Neural cell (in vitro differentiated cells): ENCODE data around the gene CLEC2D. TPM values are rescaled to one million over a fixed set of nuclear protein-coding genes. Genes with fewer than 3 reads are reported as not detected.
"Not testable (repeated sequence)": the region's sequence is repeated elsewhere in the genome, so short reads cannot be mapped to it uniquely, and the experiment has no call there.

Experiments used
- H2AFZ ChIP-seq: fragments of 200-600, 300-800 bp; sonication (generic), shearing (Covaris generic); 2 replicates; pipeline ENCODE4 v1.6.0; 2014; ENCODE audit warnings: low read depth, mild to moderate bottlenecking, antibody characterized with exemption, low read length, moderate library complexity
- H3F3A ChIP-seq: fragments of 200-600 bp; shearing (Covaris generic); 2 replicates; pipeline ENCODE4 v1.6.1; 2016; ENCODE audit warnings: mild to moderate bottlenecking, moderate library complexity, mixed read lengths, antibody characterized with exemption, low read length; ENCODE audit not compliant: insufficient read depth, poor library complexity, severe bottlenecking
- H3K27ac ChIP-seq: fragments of 200-600, 300-800 bp; sonication (generic), shearing (Covaris generic); 2 replicates; pipeline ENCODE4 v1.5.1; 2014; ENCODE audit warnings: mild to moderate bottlenecking, low read length, moderate library complexity
- H3K27me3 ChIP-seq: fragments of 300-800, 200-600 bp; sonication (generic), shearing (Covaris generic); 2 replicates; pipeline ENCODE4 v1.6.0; 2014; ENCODE audit warnings: mild to moderate bottlenecking, low read depth, low read length, moderate library complexity; ENCODE audit not compliant: insufficient read depth
- H3K36me3 ChIP-seq: fragments of 300-800, 200-600 bp; sonication (generic), shearing (Covaris generic); 2 replicates; pipeline ENCODE4 v1.5.1; 2014; ENCODE audit warnings: mild to moderate bottlenecking, antibody characterized with exemption, low read length, moderate library complexity; ENCODE audit not compliant: insufficient read depth
- H3K4me2 ChIP-seq: fragments of 300-800, 200-600 bp; sonication (generic), shearing (Covaris generic); 2 replicates; pipeline ENCODE4 v1.6.0; 2014; ENCODE audit warnings: mild to moderate bottlenecking, low read length
- H3K4me3 ChIP-seq: fragments of 300-800, 200-600 bp; sonication (generic), shearing (Covaris generic); 2 replicates; pipeline ENCODE4 v1.5.1; 2014; ENCODE audit warnings: mild to moderate bottlenecking, low read length, moderate library complexity
- H3K79me2 ChIP-seq: fragments of 200-600 bp; shearing (Covaris generic); replicated peaks from 2 replicates; pipeline ENCODE4 v1.6.0; 2014; ENCODE audit warnings: mild to moderate bottlenecking, low read length, moderate library complexity; ENCODE audit not compliant: insufficient read depth
- H3K9ac ChIP-seq: fragments of 300-800, 200-600 bp; sonication (generic), shearing (Covaris generic); 2 replicates; pipeline ENCODE4 v1.6.1; 2016; ENCODE audit warnings: mild to moderate bottlenecking, low read length, mixed read lengths
- H3K9me2 ChIP-seq: fragments of 200-600 bp; shearing (Covaris generic); 2 replicates; pipeline ENCODE4 v1.6.1; 2016; ENCODE audit warnings: mild to moderate bottlenecking, low read length, mixed read lengths; ENCODE audit not compliant: insufficient read depth
- H3K9me3 ChIP-seq: fragments of 200-600, 300-800 bp; sonication (generic), shearing (Covaris generic); 2 replicates; pipeline ENCODE4 v1.6.1; 2016; ENCODE audit warnings: mild to moderate bottlenecking, mixed run types, low read length, moderate library complexity, mixed read lengths
- H4K20me1 ChIP-seq: fragments of 200-600 bp; shearing (Covaris generic); 2 replicates; pipeline ENCODE4 v1.6.1; 2016; ENCODE audit warnings: mild to moderate bottlenecking, mixed run types; ENCODE audit not compliant: insufficient read depth
- EP300 ChIP-seq: fragments of 450-650 bp; conservative IDR thresholded peaks from 2 replicates; pipeline ENCODE4 v1.6.1; 2014; ENCODE audit warnings: antibody characterized with exemption, mild to moderate bottlenecking, moderate library complexity; ENCODE audit not compliant: poor library complexity, severe bottlenecking
- EZH2 ChIP-seq: fragments of 200-600, 300-800 bp; shearing (Covaris generic), sonication (generic); IDR thresholded peaks from 2 replicates; pipeline ENCODE4 v1.6.1; 2014; ENCODE audit warnings: antibody characterized with exemption, low read length, borderline replicate concordance, mild to moderate bottlenecking; ENCODE audit not compliant: insufficient read depth, poor library complexity, severe bottlenecking
- MXI1 ChIP-seq: fragments of 450-650 bp; conservative IDR thresholded peaks from 2 replicates; pipeline ENCODE4 v1.6.1; 2014; ENCODE audit warnings: antibody characterized with exemption, mild to moderate bottlenecking; ENCODE audit not compliant: poor library complexity, severe bottlenecking
- POLR2AphosphoS5 ChIP-seq: IDR thresholded peaks from 2 replicates; pipeline ENCODE4 v1.6.1; 2012
- RAD21 ChIP-seq: fragments of 450-650 bp; conservative IDR thresholded peaks from 2 replicates; pipeline ENCODE4 v1.6.1; 2014; ENCODE audit warnings: antibody characterized with exemption, mild to moderate bottlenecking, moderate library complexity
- SMC3 ChIP-seq: fragments of 450-650 bp; conservative IDR thresholded peaks from 2 replicates; pipeline ENCODE4 v1.6.1; 2014; ENCODE audit warnings: antibody characterized with exemption, mild to moderate bottlenecking, moderate library complexity; ENCODE audit not compliant: poor library complexity
- TAF1 ChIP-seq: IDR thresholded peaks from 2 replicates; pipeline ENCODE4 v1.6.1; 2012; ENCODE audit warnings: low read depth
- polyA plus RNA-seq: library from polyadenylated mRNA; depleted of rRNA; stranded (reverse); fragments of >200 nt; gene quantifications from 2 replicates; pipeline ENCODE4 v1.2.3, GENCODE V29; 2014
- TF ChIP-seq, protein P1 (sequence below): fragments of 450-650 bp; IDR thresholded peaks from 2 replicates; pipeline ENCODE4 v1.5.1; 2014; ENCODE audit warnings: antibody characterized with exemption, mild to moderate bottlenecking, moderate library complexity; ENCODE audit not compliant: poor library complexity, severe bottlenecking
- TF ChIP-seq, protein P2 (sequence below): IDR thresholded peaks from 2 replicates; pipeline ENCODE4 v1.6.1; 2012; ENCODE audit warnings: borderline replicate concordance

The CLEC2D gene
- polyA plus RNA-seq, 1 donor from 2014 or later: 2.6 TPM

DNA sequence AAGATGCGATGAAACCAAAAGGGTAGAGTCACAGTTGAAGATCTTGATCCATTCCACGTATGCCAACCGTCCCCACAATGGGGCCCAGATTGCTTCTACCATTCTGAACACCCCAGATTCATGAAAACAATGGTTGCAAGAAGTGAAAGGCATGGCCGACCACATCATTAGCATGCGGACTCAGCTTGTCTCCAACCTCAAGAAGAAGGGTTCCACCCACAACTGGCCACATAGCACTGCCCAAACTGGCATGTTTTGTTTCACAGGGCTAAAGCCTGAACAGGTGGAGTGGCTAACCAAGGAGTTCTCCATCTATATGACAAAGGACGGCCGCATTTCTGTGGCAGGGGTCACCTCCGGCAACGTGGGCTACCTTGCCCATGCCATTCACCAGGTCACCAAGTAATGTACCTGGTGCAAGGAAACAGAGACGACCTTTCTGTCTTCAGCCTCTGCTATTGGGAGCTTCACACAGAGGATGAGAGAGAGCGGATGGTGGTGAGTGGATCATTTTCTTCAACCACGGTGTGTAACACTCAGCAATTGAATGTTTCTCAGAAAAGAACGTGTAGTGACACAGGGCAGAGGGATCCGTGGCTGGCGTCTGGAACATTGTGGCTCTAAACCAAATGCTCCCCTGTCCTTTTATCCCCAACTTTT is 26.8 kb upstream of the CLEC2D start:
- Histone ChIP-seq H3K36me3 (no peaks in the 10 kb centered on the region), H3K4me2 (no peak overlapping the region), H3K27me3 (no peaks in the 10 kb centered on the region), H3K9me2 (no peaks in the 10 kb centered on the region), H3F3A (no peaks in the 10 kb centered on the region), H3K4me3 (no peak overlapping the region), H3K9ac (no peak overlapping the region), H3K9me3 (no peaks in the 10 kb centered on the region), H3K27ac (no peak overlapping the region), H2AFZ (no peak overlapping the region), H4K20me1 (no peaks in the 10 kb centered on the region), H3K79me2 (no peaks in the 10 kb centered on the region)
- TF ChIP-seq, protein P1, sequence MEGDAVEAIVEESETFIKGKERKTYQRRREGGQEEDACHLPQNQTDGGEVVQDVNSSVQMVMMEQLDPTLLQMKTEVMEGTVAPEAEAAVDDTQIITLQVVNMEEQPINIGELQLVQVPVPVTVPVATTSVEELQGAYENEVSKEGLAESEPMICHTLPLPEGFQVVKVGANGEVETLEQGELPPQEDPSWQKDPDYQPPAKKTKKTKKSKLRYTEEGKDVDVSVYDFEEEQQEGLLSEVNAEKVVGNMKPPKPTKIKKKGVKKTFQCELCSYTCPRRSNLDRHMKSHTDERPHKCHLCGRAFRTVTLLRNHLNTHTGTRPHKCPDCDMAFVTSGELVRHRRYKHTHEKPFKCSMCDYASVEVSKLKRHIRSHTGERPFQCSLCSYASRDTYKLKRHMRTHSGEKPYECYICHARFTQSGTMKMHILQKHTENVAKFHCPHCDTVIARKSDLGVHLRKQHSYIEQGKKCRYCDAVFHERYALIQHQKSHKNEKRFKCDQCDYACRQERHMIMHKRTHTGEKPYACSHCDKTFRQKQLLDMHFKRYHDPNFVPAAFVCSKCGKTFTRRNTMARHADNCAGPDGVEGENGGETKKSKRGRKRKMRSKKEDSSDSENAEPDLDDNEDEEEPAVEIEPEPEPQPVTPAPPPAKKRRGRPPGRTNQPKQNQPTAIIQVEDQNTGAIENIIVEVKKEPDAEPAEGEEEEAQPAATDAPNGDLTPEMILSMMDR: no peak
- TF ChIP-seq EP300: no peak
- no peak for TF ChIP-seq SMC3
- TF ChIP-seq, protein P2, sequence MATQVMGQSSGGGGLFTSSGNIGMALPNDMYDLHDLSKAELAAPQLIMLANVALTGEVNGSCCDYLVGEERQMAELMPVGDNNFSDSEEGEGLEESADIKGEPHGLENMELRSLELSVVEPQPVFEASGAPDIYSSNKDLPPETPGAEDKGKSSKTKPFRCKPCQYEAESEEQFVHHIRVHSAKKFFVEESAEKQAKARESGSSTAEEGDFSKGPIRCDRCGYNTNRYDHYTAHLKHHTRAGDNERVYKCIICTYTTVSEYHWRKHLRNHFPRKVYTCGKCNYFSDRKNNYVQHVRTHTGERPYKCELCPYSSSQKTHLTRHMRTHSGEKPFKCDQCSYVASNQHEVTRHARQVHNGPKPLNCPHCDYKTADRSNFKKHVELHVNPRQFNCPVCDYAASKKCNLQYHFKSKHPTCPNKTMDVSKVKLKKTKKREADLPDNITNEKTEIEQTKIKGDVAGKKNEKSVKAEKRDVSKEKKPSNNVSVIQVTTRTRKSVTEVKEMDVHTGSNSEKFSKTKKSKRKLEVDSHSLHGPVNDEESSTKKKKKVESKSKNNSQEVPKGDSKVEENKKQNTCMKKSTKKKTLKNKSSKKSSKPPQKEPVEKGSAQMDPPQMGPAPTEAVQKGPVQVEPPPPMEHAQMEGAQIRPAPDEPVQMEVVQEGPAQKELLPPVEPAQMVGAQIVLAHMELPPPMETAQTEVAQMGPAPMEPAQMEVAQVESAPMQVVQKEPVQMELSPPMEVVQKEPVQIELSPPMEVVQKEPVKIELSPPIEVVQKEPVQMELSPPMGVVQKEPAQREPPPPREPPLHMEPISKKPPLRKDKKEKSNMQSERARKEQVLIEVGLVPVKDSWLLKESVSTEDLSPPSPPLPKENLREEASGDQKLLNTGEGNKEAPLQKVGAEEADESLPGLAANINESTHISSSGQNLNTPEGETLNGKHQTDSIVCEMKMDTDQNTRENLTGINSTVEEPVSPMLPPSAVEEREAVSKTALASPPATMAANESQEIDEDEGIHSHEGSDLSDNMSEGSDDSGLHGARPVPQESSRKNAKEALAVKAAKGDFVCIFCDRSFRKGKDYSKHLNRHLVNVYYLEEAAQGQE: no peak

DNA sequence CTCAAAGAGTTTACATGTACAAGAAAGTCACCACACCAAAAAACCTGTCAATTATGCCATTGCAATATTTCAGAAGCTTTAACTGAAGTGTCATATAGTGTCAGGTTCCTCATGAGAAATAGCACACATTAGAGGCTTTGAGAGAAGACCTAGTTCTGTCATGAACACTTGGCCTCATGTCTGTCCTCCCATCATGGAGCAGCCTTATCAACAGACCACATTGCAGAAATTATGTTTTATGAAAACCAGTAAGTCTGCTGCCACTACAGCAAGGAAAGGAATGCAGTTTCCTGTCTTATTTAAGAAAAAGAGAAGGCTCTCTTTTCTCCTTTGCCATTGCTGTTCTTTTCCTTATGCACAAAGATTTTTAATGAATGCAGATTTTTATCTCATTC is 26.2 kb upstream of the CLEC2D start:
- TF ChIP-seq POLR2AphosphoS5 (no peak), MXI1 (no peak), EZH2 (no peak), RAD21 (no peak), TAF1 (no peak), EP300 (no peak), SMC3 (no peak)
- TF ChIP-seq, protein P2: no peak
- TF ChIP-seq, protein P1: no peak
- H4K20me1 ChIP-seq: no peaks in the 10 kb centered on the region
- H3K27ac ChIP-seq: no peak overlapping the region
- H3K79me2 ChIP-seq: no peaks in the 10 kb centered on the region
- no peak overlapping the region for H2AFZ ChIP-seq
- H3K9ac ChIP-seq: no peak overlapping the region
- no peaks in the 10 kb centered on the region for H3K27me3 ChIP-seq
- H3K36me3 ChIP-seq: no peaks in the 10 kb centered on the region
- H3K9me2 ChIP-seq: no peaks in the 10 kb centered on the region
- H3K4me3 ChIP-seq: no peak overlapping the region
- no peak overlapping the region for H3K4me2 ChIP-seq
- no peaks in the 10 kb centered on the region for H3K9me3 ChIP-seq
- H3F3A ChIP-seq: no peaks in the 10 kb centered on the region

DNA sequence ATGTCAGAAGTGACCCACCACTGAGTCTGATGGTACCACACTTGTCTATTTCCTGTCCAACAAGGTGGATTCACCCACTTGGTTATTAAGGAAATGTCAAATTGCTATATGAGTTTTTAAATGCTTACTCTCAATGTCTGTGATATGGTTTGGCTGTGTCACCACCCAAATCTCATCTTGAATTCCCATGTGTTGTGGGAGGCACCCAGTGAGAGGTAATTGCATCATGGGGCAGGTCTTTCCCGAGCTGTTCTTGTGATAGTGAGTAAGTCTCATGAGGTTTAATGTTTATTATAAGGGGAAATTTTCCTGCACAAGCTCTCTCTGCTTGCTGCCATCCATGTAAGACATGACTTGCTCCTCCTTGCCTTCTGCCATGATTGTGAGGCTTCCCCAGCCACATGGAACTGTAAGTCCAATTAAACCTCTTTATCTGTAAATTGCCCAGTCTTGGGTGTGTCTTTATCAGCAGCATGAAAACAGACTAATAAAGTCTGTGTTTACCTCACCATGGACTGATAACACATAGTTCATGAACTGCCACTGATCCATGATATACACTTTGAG is 24.4 kb upstream of the CLEC2D start:
- not testable (repeated sequence) for H3K36me3 ChIP-seq, H2AFZ ChIP-seq, H3K4me2 ChIP-seq, H3F3A ChIP-seq, H3K79me2 ChIP-seq, H4K20me1 ChIP-seq, H3K27ac ChIP-seq, H3K9ac ChIP-seq, H3K27me3 ChIP-seq, H3K9me2 ChIP-seq, H3K4me3 ChIP-seq, H3K9me3 ChIP-seq
